Heart left ventricle (tissue), 13 donors: ENCODE data around the gene RHBDD2.

ENCODE experiments used
- CTCF ChIP-seq, 12 donors: fragments of 200-600 bp; sonication (generic) in 4 of 12; IDR thresholded peaks; one replicate each; pipeline versions ENCODE4 v1.5.0 to v1.8.0; 2018 to 2022; ENCODE audit warnings: antibody characterized with exemption in 12 of 12, mild to moderate bottlenecking in 5 of 12
- POLR2A ChIP-seq, 2 donors: fragments of 450-650 bp; IDR thresholded peaks; one replicate each; pipeline ENCODE4 v1.6.1; 2017; ENCODE audit warnings: antibody characterized with exemption in 2 of 2, mild to moderate bottlenecking in 2 of 2, moderate library complexity in 2 of 2
- donor health status: ischemic (EF 13 %, LVEDD 7.1; RV severe dilation, severe dysfunction).
- donor health status: DM: no; HTN: yes; CAD: no.
- donor health status: DM: no; HTN: no; CAD: no.
- donor health status: ischemic (EF 25% LVEDD 6.9; RV normal size, moderate dysfunction).
- donor health status: ischemic (EF 25% LVEDD 5.7; RV mildly dilated, moderate dysfunction).
- donor health status: ischemic (EF 35%, LVEDD 5.7; RV mildly dilated, moderate dysfunction).
- donor health status: nonischemic (EF 11% LVEDD 7.7; RV severe dilation, severe dysfunction).
- donor health status: DM: yes; HTN: yes; CAD: no.
- donor health status: PGD.
- donor health status: ischemic (EF 29% LVEDD 5.4; RV normal size, mild dysfunction).
- donor health status: nonischemic (EF 23%, LVEDD 6.1; RV moderate dilation, normal function).

DNA sequence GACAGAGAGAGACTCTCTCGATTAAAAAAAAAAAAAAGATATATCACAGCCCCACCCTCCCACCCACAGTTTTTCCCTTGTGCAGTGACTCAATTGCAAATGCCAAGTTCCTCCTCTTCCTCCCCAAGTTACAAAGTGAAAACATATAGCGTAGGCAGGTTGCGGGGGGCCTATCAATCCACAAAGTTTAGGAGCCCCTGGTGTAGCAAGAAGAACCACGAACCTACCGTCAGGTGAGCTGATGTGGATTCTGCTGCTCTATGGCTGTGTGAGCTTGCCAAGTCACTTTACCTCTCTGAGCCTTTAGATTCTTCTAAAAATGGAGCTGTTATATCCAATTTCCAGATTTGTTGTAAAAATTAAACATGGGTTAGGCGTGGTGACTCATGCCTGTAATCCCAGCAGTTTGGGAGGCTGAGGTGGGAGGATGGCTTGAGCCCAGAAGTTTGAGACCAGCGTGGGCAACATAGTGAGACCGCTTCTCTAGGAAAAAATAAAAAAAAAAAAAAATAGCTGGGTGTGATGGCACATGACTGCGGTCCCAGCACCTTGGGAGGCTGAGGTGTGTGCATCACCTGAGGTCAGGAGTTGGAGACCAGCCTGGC lies 8.2 kb upstream of the RHBDD2 start:
- TF ChIP-seq CTCF (IDR thresholded peaks at IDR 0.05) = no peak
- TF ChIP-seq POLR2A (IDR thresholded peaks at IDR 0.05) = no peak
